ENCODE measurements around the gene ACTL6B. TPM values are rescaled to one million over a fixed set of nuclear protein-coding genes. Genes with fewer than 3 reads are reported as not detected.

Gene ACTL6B
- total RNA-seq, 2 experiments from 2014 or later: not detected

GRCh38 chr7:100629117-100629716 lies 27.0 kb downstream of the ACTL6B start:
- Mint-ChIP-seq H3K4me1 (peaks cover 21% of the 10 kb centered on the region), H3K27ac (no peak overlapping the region), H3K9me3 (no peaks in the 10 kb centered on the region), H3K27me3 (peaks cover 13% of the 10 kb centered on the region), H3K36me3 (peaks cover 14% of the 10 kb centered on the region), H3K4me3 (no peak overlapping the region)
- DNase-seq: peak; percentile 31

DNA sequence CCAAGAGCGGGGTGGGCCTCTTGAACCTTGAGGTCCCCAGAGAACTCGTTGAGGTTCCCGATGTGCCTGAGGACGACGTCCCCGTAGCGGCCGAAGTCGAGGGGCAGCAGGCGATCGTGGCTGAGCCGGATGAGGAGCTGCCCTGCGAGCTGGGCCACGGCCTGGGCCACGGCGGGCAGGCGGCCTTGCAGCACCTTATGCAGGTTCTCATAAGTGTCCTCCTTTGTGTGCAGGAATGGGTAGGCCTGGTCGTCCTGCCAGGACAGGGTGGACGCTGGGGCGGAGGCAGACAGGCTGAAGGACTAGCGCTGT lies 29.1 kb downstream of the ACTL6B start:
- Mint-ChIP-seq H3K4me1 (peaks cover 14% of the 10 kb centered on the region), H3K27me3 (peaks cover 1% of the 10 kb centered on the region), H3K36me3 (peaks cover 8% of the 10 kb centered on the region), H3K27ac (peak overlapping the region; percentile 56), H3K9me3 (no peaks in the 10 kb centered on the region), H3K4me3 (peak overlapping the region; percentile 78)
- DNase-seq: no peak

DNA sequence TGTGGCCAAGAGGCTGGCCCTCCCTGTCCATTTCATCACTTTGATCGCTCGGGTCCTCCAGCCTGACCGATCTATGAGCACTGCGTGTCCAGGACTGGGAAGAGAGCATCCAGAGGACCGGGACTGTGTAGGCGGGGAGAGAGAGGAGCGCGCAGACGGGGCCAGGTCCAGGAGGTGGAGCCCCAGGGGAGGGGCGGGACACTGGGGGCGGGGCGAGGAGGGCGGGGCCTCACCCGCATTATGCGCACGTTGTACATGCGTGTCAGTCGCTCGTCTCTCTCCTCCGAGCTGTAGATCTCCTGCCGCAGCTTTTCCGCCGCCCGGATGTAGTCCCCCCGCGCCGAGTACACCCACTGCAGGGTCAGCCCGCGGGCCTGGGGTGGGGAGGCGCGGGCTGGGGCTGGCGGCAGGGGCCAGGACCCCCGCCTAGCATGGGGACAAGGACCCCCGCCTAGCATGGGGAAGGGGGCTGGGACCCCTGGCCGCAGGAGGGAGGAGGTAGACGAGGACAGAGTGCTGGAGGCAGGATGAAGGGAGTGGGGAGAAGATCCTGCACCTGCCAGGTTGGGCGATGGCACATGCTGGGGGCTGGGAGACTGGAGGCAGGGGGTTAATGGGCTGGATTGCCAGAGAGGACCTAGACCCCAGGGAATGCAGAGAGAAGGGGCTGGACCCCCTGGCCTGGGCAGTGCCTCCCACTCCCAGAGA lies 29.6 kb downstream of the ACTL6B start:
- peak overlapping the region; percentile 78 for H3K4me3 Mint-ChIP-seq
- peaks cover 13% of the 10 kb centered on the region for H3K4me1 Mint-ChIP-seq
- DNase-seq: peak; percentile 83
- no peaks in the 10 kb centered on the region for H3K27me3 Mint-ChIP-seq
- peaks cover 8% of the 10 kb centered on the region for H3K36me3 Mint-ChIP-seq
- H3K27ac Mint-ChIP-seq: peak overlapping the region; percentile 81
- H3K9me3 Mint-ChIP-seq: no peaks in the 10 kb centered on the region

- H3K4me1 Mint-ChIP-seq: peaks cover 11% of the 10 kb centered on the region
- H3K27ac Mint-ChIP-seq: no peak overlapping the region
- no peaks in the 10 kb centered on the region for H3K9me3 Mint-ChIP-seq
- H3K4me3 Mint-ChIP-seq: peak overlapping the region; percentile 78
- DNase-seq: no peak
- H3K36me3 Mint-ChIP-seq: peaks cover 8% of the 10 kb centered on the region
- no peaks in the 10 kb centered on the region for H3K27me3 Mint-ChIP-seq
Observed at GRCh38 chr7:100626055-100626454, 30.2 kb downstream of the ACTL6B start.

DNA sequence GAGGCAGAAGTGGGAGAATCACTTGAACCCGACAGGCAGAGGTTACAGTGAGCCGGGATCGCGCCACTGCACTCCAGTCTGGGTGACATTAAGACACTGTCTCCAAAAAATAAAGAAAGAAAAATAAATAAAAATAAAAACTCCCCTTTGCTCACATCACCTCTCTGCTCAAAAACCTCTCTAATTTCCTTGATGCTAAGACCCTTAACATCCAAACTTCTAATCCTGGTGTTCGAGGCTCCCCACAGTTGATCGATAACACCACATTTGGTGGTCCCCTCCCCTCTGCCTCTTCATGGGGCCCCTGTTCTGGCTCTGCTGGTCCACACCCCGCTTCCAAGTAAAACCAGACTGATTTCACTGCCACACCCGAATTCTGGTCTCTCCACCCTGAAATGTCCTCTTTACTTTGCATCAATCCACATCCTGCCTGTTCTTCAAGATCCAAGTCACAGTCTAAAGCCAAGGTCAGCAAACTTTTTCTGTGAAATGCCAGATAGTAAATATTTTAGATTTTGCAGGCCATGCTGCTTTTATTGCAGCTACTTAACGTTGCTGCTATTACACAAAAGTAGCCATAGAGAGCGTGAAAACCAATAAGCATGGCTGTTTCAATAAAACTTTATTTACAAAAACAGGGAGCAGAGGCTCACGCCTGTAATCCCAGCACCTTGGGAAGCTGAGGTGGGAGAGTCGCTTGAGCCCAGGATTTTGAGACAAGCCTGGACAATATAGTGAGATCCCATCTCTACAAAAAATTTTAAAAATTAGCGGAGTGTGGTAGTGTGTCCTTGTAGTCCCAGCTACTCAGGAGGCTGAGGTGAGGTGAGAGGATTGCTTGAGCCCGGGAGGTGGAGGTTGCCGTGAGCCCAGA lies 32.1 kb downstream of the ACTL6B start:
- H3K27me3 Mint-ChIP-seq: no peaks in the 10 kb centered on the region
- DNase-seq: no peak
- H3K4me1 Mint-ChIP-seq: peaks cover 9% of the 10 kb centered on the region
- H3K9me3 Mint-ChIP-seq: no peaks in the 10 kb centered on the region
- H3K4me3 Mint-ChIP-seq: no peak overlapping the region
- peaks cover 6% of the 10 kb centered on the region for H3K36me3 Mint-ChIP-seq
- H3K27ac Mint-ChIP-seq: no peak overlapping the region

DNA sequence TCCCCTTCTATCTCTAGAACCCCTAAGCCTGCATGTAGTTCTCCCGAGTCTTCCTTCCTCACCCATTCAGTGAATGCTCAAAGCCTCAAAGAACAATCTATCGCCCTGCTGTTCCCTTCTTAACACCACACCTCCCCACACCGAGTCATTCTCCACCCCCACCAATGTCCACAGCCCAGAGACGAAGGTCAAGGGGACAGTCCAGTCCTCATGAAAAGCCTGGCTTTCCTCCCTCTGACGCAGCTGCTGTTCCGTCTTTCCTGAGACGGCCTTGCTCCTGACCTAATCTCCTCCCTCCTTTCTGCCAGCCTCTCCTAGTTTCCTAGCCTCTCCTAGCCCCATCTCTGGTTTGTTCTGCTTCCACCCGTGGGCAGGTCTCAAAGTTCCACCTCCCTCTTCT lies 34.7 kb downstream of the ACTL6B start:
- no peak for DNase-seq
- H3K4me1 Mint-ChIP-seq: peaks cover 6% of the 10 kb centered on the region
- no peaks in the 10 kb centered on the region for H3K36me3 Mint-ChIP-seq
- no peak overlapping the region for H3K27ac Mint-ChIP-seq
- H3K4me3 Mint-ChIP-seq: no peak overlapping the region
- H3K9me3 Mint-ChIP-seq: no peaks in the 10 kb centered on the region
- H3K27me3 Mint-ChIP-seq: no peaks in the 10 kb centered on the region

GRCh38 chr7:100620804-100621203 lies 35.4 kb downstream of the ACTL6B start:
- Mint-ChIP-seq H3K27ac (no peak overlapping the region), H3K4me3 (no peak overlapping the region), H3K9me3 (no peaks in the 10 kb centered on the region)

GRCh38 chr7:100620239-100620638 lies 36.0 kb downstream of the ACTL6B start:
- H3K4me1 Mint-ChIP-seq: no peaks in the 10 kb centered on the region
- H3K27me3 Mint-ChIP-seq: no peaks in the 10 kb centered on the region
- DNase-seq: no peak
- H3K27ac Mint-ChIP-seq: no peak overlapping the region
- no peaks in the 10 kb centered on the region for H3K9me3 Mint-ChIP-seq
- no peak overlapping the region for H3K4me3 Mint-ChIP-seq
- no peaks in the 10 kb centered on the region for H3K36me3 Mint-ChIP-seq

More at GRCh38 chr7:100620804-100621203, 35.4 kb downstream of the ACTL6B start:
- H3K4me1 Mint-ChIP-seq: peaks cover 2% of the 10 kb centered on the region
- DNase-seq: no peak
- H3K27me3 Mint-ChIP-seq: no peaks in the 10 kb centered on the region
- no peaks in the 10 kb centered on the region for H3K36me3 Mint-ChIP-seq

GRCh38 chr7:100614308-100614861 lies 41.9 kb downstream of the ACTL6B start:
- no peaks in the 10 kb centered on the region for H3K36me3 Mint-ChIP-seq
- H3K27me3 Mint-ChIP-seq: no peaks in the 10 kb centered on the region
- H3K4me1 Mint-ChIP-seq: peaks cover 10% of the 10 kb centered on the region
- no peak for DNase-seq
- no peaks in the 10 kb centered on the region for H3K9me3 Mint-ChIP-seq
- H3K4me3 Mint-ChIP-seq: no peak overlapping the region
- H3K27ac Mint-ChIP-seq: no peak overlapping the region

DNA sequence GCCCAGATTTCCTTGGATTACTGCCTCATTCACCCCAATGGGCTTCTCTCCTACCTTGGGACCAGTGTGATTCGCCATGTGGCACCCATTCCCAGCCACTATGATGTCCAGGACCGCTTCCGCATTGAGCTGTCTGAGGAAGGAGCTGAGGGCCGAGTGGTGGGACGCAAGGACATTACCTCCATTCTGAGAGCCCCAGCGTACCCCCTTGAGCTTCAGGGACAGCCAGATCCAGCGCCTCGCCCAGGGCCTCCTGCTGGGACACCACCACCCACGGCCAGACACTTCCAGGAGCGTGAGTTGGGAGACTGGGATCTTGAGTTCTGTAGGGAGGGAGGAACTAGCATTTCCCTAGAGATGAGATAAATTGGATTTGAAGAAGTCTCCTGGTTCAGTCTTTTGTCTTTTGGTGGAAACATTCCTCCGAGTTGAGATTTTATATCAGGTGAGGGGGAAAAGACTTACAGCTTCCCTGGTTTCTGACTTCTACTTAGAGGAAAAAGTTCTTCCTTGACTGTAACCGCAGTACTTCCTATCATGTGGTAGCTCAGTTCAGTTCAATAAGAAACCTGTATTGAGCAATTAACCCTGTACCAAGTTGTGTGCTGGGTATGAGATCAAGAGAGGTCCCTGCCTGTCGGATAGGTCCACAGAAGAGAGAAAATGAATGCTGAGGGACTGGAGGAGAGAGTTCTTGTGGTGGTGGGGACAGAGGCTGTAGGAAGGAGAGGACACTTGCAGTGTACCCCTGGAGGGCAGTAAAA lies 42.7 kb downstream of the ACTL6B start:
- no peak for DNase-seq
- Mint-ChIP-seq H3K27me3 (no peaks in the 10 kb centered on the region), H3K27ac (no peak overlapping the region), H3K4me3 (peak overlapping the region; percentile 79), H3K4me1 (peaks cover 10% of the 10 kb centered on the region), H3K9me3 (no peaks in the 10 kb centered on the region), H3K36me3 (no peaks in the 10 kb centered on the region)

- Mint-ChIP-seq H3K4me1 (peaks cover 10% of the 10 kb centered on the region), H3K9me3 (no peaks in the 10 kb centered on the region), H3K36me3 (no peaks in the 10 kb centered on the region), H3K4me3 (peak overlapping the region; percentile 97), H3K27ac (no peak overlapping the region), H3K27me3 (no peaks in the 10 kb centered on the region)
- DNase-seq: no peak
Observed at GRCh38 chr7:100612730-100613390, 43.4 kb downstream of the ACTL6B start.

DNA sequence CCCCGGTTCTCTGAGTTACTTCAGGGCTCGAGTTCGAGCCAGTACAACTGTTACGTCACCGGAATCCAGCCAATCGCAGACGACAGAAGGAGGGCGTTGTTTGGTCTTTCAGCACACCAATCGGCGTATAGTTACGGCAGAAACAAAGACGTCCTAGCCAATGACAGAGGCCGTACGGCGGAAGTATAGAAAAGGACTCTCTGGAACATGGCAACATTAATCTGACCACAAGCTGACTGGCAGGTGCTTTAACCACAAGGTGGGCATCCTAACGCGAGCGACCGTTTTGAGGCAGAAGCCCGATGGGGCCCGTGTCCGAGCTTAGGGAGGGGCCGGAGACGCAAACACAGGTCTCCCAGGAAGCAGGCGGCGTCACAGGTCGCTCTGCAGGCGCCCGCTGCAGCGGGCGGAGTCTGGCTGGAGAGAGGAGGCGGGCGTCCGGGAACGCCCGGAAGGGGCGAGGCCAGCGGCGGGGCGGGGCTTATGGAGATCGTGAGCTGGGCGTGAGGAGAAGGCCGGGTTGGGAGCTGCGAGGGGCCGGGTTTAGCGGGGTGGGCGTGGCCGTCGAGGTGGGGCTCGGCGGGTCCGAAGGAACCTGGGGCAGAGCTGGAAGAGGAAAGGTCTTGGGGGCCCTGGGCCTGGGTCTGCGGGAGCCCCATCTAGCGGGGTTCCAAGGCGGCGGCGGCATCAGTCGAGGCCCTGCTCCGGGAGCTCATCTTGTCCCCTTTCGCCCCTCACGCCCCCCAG lies 44.1 kb downstream of the ACTL6B start, which contains the start of gene MOSPD3:
MOSPD3 (plus strand) TSS at position 558 of the 747 bp plus-strand sequence. CDS start 252 bp downstream, outside the sequence.
- peak; percentile 99 for DNase-seq
- no peaks in the 10 kb centered on the region for H3K36me3 Mint-ChIP-seq
- H3K27me3 Mint-ChIP-seq: no peaks in the 10 kb centered on the region
- peaks cover 10% of the 10 kb centered on the region for H3K4me1 Mint-ChIP-seq
- peak within 1 kb of the TSS; percentile 97 for H3K4me3 Mint-ChIP-seq
- no peaks in the 10 kb centered on the region for H3K9me3 Mint-ChIP-seq
- H3K27ac Mint-ChIP-seq: peak within 1 kb of the TSS; percentile 99

DNA sequence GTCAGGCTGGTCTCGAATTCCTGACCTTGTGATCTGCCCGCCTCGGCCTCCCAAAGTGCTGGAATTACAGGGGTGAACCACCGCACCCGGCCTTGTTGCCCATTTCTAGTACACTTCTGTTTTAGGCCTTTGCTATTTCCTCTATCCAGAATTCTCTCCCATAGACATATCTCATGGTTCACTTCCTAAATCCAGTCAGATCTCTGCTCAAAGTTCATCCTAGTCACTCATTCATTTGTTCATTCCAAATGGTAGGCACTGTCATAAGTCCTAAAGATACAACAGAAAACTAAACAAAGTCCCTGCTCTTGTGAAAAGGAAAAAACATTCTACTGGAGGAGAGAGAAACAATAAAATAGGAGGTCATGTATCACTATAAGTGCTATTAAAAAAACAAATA lies 46.3 kb downstream of the ACTL6B start:
- Mint-ChIP-seq H3K4me1 (peaks cover 18% of the 10 kb centered on the region), H3K36me3 (no peaks in the 10 kb centered on the region), H3K4me3 (no peak overlapping the region), H3K27me3 (no peaks in the 10 kb centered on the region), H3K9me3 (no peaks in the 10 kb centered on the region), H3K27ac (no peak overlapping the region)
- no peak for DNase-seq

Data from activated naive CD8-positive, alpha-beta T cell treated with anti-CD3 and anti-CD28 coated beads for 36 hours (primary cell).